ENCODE data around the gene DAZL.

Gene DAZL

DNA sequence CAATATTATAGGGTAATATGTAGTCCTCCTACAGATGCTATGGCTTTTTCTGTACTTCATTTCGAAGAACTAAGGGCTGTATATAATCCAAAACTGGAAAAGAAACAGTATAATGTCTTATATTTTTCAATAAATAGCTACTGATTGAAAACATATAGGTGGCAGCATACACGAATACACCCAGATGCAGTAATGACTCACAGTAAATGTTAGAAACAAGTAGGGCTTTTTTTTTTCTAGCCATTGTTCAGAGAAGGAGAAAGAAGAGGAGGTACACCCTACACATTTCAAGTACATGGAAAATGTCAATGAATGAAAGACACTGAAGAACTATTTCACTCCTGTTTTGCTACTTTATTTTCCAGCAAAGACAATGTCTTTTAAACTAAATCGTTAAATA is 9.4 kb downstream of the DAZL start:
- no peak for DNase-seq (ENCODE audit: low read depth, low spot score)

GRCh38 chr3:16589867-16590624 is 15.2 kb downstream of the DAZL start:
- no peak for DNase-seq (ENCODE audit: low read depth, low spot score)

- no peak for DNase-seq (ENCODE audit: low read depth, low spot score)
These were observed 16.1 kb downstream of the DAZL start for GRCh38 chr3:16589120-16589519.

DNA sequence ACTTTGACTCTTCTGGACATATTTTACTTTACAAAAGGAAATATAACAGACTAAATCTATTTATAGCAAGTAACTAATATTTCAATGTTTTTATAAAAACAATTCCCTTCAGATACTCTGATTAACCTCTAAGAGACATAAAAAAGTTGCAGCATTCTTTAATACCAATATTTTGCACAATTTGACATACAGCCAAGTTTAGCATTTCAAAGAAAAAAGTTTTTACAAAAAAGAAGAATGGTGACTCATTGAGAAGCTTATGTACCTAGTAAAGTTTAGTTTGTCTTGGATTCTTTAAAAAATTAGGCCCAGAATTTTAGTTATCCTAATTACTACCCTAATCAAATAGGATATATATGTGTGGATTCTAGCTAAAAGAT is 17.6 kb downstream of the DAZL start:
- DNase-seq (ENCODE audit: low read depth, low spot score): no peak

GRCh38 chr3:16587047-16587680 is 18.1 kb downstream of the DAZL start:
- DNase-seq (ENCODE audit: low read depth, low spot score): no peak

GRCh38 chr3:16584880-16585279 is 20.3 kb downstream of the DAZL start:
- no peak for DNase-seq (ENCODE audit: low read depth, low spot score)

- no peak for DNase-seq (ENCODE audit: low read depth, low spot score)
These were observed 21.7 kb downstream of the DAZL start for GRCh38 chr3:16583551-16583950.

DNA sequence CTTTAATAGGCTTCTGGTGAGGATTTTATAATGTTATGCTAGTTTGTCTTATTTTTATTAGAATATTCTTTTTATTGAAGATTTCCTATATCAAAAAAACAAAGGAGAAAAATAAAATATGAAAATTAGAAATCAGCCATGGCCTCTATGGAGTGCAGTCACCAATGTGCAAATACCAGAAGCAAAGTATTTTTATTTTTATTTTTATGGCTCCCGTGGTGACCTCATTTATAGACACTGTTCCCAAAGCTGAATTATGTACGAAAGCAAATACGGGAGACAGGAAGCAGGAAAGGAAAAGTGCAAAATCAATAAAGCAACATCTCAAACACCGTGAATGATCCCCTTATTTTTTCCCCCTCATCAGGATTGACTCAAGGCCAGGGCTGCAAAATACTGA is 35.1 kb downstream of the DAZL start:
- no peak for DNase-seq (ENCODE audit: low read depth, low spot score)

GRCh38 chr3:16568532-16568931 is 36.7 kb downstream of the DAZL start:
- DNase-seq (ENCODE audit: low read depth, low spot score): no peak

DNA sequence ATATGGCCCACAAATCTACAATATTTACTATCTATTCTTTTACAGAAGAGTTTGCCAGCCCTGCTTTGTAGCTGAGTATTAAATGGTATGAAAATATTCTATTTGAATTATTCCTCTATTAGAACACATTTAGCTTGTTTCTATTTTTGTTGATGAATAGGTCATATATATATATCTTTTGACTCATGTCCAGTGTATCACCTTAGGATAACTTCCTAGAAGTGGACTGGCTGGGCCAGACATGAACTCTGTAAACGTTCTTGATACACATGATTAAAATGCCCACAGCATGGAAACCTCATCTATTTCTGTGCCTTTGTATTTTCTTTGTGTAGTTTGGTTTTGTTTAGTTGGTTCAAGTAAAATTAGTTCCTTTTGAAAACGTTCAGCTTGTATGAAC is 37.1 kb downstream of the DAZL start:
- DNase-seq (ENCODE audit: low read depth, low spot score): no peak

- DNase-seq (ENCODE audit: low read depth, low spot score): no peak
These were observed 45.4 kb downstream of the DAZL start for GRCh38 chr3:16559653-16560365.

DNA sequence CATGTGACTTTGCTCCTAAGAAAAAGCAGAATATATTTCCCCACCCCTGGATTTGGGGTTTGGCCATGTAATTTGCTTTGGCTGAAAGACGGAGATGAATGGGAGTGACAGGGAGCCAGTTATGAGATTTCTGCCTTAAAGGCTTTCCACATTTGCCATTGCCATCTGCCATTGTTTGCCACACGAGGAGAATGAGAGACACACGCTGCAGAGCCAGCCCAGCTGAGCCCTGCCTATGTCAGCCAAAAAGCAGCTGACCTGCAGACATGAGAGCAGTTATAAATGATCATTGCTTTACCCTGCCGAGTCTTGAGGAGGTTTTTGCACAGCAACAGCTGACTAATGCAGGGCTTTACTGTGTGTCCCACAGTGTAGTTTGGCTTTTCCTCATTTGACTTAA is 51.1 kb downstream of the DAZL start:
- DNase-seq (ENCODE audit: low read depth, low spot score): no peak

DNA sequence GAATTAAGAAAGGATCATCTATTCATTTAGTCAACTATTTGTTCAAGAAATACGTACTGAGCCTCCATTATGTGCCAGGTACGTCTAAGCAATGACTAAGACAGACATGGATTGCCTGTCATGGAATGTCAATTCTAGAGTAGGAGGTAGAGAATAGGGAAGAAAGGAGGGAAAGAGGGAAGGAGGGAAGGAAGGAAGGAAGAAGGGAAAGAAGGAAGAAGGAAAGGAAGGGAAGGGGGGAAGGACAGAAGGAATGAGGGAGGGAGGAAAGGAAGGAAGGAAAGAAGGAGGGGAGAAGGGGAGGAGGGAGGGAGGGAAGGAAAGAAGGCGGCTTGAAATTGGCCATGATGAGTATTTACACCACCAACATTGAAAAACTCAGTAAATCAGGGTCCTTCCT is 52.5 kb downstream of the DAZL start:
- no peak for DNase-seq (ENCODE audit: low read depth, low spot score)

GRCh38 chr3:16551342-16551976 is 53.8 kb downstream of the DAZL start:
- no peak for DNase-seq (ENCODE audit: low read depth, low spot score)

DNA sequence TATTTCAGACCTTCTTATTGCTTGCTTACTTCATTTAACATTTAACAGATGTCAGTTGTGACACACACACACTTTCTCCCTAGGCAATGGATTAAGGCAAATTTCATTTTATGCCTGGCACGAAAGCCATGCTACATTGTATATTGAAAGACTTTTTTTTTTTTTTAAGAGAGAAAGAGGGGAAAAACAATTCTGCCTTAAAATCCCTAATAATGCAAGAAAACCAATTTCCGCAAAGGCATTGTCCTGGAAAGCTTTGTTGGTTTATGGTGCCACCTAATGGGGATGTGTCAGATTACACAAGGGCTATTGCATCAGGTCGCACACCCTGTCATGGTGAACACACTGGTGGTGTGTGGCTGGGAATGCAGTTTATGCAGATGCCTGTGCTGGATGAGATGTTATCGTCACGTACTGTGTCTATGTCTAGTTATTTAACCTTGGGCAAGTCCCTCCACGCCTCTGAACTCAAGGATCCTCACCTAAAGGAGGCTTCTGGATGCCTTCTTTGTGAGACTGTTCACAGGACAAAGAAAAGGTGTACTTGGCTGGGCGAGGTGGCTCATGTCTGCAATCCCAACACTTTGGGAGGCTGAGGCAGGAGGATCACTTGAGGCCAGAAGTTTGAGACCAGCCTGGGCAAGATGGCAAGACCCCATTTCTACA is 54.4 kb downstream of the DAZL start:
- DNase-seq (ENCODE audit: low read depth, low spot score): peak; percentile 57

DNA sequence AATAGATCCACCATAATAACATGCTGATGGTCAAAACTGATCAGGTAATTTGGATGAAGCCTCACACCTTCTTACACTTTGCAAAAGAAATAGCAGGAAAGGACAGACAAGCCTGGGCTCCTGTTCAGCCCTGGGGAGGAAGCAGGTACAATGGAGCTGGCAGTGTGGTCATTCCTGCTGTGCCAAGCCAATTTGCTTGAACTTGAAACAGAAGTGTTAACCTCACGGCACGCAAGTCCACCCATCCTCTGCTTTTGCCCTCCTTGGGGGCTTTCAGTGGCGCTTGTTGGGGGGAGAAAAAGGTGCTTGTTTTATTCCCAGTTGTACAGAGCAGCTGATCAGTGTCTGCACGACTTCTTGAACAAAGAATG is 54.9 kb downstream of the DAZL start:
- DNase-seq (ENCODE audit: low read depth, low spot score): no peak

DNA sequence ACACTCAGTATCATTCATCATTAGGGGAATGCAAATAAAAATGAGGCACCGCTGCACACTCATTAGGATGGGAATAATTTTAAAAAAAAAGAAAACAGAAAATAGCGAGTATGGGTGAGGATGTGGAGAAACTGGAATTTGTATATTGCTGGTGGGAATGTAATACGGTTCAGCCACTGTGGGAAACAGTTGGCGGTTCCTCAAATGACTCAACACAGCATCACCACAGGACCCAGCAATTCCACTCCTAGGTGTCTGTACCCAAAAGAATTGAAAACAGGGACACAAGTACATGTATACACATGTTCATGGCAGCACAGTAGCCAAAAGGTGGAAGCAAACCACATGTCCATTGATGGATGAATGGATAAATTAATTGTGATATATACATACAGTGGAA is 56.5 kb downstream of the DAZL start:
- no peak for DNase-seq (ENCODE audit: low read depth, low spot score)

- DNase-seq (ENCODE audit: low read depth, low spot score): no peak
These were observed 57.5 kb downstream of the DAZL start for GRCh38 chr3:16547561-16548357.

DNA sequence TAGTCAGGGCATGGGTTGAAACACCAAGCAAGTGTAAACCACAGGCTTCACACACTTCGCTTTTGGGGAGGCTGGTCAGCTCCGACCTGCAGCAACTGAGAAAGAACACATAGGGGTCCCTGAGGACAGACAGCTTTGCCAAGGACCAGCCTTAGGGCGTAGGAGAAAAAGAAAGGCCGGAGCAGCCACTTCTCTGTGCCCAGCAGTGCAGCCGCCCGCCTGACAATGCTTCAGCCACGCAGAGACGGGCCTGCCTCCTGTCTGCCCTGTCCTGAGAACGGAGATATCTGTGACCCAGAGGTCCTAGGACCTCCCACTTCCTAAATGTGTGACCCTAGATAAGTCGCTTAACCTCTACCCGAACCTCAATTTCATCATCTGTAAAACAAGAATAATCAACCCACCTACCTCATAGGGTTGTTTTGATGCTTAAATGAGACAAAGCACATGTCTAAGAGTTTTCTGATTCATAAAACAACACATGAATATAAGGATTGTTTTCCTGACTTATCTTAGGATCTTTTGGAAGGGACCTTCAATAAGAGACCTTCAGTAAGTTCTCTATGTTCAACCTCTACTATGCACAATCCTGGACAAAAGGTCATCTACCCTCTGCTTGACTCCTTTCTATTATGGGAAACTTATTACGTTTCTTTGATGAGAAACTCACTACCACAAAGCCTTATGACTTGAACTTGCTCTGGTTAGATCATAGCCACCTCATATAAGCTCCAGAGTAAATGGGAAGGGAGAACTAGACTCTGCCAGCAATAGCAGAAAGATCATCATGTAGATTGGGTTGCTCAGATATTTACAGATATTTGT is 58.8 kb downstream of the DAZL start:
- DNase-seq (ENCODE audit: low read depth, low spot score): no peak
